CD4-positive, alpha-beta T cell treated with Interleukin-4 for 4 hours (primary cell): ENCODE measurements around the gene KIAA1210.

Experiments
- DNase-seq: peaks from one replicate; pipeline ENCODE4 v3.0.0-alpha.2; 2020

The KIAA1210 gene

DNA sequence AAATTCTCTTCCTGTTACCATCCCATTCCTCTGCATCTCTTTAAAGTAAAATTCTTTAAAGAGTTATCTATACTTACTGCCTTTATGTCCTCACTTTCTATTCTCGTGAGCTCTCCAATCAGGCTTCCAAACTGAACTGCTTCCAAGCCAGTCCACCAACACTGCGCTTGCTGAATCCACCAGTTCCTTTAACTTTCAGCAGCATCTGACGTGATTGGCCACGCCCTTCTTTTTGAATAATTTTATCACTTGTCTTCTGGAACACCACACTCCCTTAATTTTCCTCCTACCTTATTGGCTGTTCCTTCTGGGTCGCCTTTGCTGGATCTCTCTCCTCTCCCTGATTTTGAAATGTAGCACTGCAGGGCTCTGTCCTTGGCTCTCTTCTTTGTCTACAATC, at the start of gene KIAA1210:
Gene KIAA1210, minus strand, starts transcription at position 163 of the 400 bp plus-strand sequence. CDS start 4,170 bp downstream, outside the sequence.
- no peak for DNase-seq

DNA sequence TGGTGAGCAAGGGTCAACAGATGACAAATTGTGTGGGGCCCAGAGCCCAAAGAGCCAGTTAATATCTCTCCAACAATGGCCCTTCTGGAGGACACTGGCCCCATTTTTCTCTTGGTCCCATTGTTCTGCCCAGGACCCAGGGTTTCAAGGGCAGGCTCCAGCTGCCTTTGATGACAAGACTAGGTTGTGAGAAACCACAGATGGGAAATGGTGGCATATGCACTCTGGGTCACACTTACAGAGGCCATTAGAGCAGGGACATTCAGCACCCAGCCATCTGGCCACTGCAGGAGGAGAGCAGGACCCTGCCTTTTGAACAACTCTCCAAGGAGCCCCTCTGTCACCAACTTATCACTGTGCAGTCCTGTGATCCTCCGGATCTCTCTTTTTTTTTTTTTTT, 49.7 kb upstream of the KIAA1210 start:
- no peak for DNase-seq

DNA sequence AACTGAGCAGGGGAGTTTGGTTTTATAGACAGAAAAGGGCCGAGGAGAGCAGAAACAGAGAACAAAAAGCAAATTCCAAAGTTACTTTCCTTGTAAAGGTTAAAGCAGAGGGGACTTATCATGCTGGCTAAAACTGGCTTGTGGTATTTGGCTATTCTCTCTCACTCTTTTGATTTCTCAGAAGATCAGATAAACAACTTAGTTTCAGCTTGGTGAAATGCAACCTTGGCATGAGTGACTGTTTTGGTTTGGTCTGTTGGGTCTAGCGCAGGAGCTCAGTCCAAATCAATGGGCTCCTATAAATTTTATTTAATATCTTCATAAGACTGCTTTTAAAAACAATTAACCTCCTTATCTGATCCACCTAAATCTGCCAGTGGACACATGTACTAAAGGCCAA, 47.3 kb upstream of the KIAA1210 start:
- DNase-seq = no peak

DNA sequence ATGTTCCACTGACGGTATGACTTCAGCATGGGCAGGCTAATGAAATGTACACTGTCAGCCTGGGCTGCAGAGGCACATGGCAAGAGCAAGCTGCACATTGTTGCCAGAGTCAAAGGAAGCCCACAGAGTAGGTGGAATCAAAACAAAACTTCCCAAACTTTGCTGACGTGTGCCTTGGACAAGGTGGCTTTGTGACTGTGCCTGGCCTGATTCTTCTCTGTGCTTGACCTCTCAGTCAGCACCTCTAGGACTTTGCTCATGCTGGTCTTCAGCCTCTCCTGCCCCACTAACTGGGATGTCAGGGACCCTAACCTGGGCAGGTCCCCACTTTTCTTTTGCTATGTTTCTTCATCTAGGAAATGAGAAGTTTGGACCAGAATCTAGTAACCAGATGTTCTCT, 40.5 kb upstream of the KIAA1210 start:
- no peak for DNase-seq

DNA sequence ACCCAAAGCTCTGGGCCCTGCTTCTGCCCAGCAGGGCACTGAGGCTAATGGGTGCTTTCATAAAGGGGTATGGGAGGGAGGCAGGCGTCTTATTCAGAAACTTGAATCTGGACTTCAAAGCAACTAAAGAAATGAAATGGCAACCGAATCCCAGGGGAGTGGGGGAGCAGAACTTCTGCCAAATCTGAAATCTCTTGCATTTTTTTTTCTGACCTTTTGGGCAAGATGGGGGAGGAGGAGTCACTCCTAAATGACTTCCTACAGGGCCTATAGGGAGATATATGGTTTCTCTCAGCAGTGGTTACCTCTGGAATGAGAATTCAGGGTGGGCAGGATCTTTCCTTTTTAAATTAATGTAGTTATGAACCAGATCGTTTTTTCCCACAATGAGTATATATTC, 30.6 kb upstream of the KIAA1210 start:
- DNase-seq = no peak

DNA sequence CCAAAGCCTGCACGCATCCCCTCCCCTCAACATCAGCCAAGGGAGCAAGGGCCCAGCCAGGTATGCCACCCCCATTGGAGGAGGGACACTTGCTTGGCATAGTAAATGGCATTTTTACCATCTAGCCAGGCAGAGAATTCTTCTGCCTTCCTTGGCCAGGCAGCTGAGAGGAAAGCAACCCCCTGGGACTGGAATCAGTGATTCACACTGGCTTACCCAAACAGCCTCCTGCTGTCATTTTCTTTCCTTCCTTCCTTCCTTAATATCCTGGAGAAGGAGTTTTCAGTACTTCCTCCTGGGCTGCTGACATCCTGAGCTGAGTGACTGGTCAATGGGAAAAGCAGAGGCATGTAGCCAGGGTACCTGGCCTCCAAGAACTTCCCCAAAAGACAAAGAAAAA, 28.6 kb upstream of the KIAA1210 start:
- no peak for DNase-seq

DNA sequence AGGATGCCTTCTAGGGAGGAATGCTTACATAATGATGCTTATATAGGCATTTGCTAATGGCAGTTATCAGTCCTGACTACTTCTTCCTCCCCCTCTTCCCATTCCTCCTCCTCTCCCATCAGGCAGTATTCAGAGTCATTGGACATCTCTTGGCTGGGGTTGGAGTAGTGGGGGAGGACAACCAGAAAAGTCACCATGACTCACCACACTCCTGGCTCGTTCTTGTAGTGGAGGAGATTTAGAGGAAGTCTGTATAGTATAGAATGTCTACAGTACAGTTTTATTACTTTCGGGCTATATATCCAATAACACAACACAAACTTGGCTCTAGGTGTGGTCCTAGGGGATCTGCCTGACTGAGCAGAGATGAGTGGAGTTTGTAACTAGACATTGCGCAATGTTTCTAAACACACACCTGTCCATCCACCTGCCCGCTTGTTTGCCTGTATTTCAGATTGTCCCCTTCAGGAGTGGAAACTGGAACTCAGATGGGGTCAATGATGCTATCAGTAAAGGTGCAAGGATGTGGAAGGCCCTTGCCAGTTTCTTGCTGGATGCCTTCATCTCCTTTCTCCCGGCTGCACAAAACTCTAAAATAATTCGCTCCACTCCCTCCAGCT, 27.9 kb upstream of the KIAA1210 start:
- DNase-seq = no peak

DNA sequence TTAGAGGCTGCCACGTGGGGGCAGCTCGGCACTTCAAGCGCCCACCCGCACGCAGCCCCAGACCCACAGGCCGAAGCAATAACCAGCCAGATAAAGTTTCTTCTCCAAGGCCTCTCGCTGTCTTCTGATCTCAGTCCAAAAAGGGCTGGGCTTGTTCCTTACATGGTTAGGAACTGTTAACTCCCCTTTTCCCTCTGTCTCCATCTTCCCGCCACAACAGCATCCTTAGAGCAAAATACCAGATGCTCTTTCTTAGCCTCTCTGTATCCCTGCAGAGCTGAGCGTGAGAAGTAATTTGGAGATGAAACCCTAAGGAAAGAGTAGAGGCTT, 23.4 kb upstream of the KIAA1210 start:
- DNase-seq = no peak

DNA sequence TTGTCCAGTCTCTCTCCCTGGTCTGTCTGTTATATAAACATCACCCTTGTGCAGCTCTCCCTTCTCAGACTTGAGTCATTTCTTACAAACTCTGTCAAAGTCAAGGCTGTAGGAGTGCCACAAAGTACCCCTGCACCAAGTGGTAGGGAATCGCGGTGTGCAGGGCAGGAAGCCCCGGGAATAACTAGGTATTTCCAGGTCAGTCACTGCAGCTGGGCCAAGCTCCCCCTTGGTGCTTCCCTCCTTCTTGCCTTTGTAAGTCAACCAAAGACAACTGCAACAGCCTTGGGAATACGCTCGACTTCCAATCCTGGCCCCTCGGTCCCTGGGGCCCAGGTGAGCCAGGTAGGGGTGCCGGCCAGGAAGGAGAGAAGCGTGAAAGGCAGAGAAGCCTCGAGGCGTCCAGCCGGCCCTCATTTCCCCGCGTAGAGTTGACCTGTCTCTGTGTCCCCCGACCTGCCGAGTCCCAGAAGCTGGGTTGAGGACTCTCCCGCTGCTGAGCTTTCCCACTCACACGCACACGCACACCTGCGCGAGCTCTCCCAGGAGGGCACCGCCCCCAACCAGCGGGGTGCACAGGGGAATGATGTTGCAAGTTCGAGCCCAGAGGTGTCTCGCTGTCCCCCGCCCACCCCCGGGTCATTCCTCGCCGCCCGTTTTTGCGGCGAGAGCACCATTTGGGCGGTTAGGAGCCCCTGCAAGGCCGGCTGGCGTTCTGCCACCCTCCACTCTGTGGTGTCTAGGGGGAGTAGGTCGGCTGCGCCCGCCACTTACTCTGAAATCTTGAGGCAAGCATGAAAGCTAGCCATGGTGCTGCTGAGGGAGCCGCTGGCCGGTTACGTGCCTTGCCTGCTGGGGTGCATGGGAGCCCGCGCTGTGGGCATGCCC, 22.8 kb upstream of the KIAA1210 start:
- DNase-seq = no peak

DNA sequence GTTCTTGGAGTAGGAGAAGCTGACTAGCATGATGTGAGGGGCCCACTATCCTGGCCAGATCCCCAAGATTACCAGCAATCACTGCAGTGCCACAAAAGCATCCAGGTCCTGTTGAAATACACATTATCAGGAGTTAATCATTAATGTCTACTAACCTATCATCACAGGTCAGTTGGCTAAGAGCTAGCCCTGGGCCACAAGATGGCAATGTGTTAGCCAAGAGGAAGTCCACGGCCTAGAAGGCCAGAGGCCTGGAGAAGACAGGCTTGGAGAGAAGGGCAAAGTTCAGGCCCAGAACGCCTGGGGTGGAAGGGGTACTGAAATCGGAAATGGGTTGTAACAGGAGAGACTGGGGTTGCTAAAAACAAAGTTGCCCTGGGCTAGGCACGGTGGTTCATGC, 19.9 kb upstream of the KIAA1210 start:
- DNase-seq = no peak

DNA sequence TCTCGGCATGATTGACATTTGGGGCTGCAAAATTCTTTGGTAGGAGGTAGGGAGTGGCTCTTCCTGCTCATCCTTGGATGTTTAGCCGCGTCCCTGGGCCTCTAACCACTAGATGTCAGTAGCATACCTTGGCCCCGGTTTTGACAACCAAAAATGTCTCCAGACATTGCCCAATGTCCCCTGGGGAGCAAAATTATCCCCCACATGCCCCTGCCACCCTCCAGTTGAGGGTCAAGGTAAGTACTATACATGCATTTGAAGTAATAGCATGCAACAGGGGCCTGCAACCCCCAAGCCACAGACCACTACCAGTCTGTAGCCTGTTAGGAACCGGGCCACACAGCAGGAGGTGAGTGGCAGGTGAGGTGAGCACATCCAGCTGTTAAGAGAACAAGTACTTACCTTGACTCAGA, 17.6 kb upstream of the KIAA1210 start:
- DNase-seq = no peak

DNA sequence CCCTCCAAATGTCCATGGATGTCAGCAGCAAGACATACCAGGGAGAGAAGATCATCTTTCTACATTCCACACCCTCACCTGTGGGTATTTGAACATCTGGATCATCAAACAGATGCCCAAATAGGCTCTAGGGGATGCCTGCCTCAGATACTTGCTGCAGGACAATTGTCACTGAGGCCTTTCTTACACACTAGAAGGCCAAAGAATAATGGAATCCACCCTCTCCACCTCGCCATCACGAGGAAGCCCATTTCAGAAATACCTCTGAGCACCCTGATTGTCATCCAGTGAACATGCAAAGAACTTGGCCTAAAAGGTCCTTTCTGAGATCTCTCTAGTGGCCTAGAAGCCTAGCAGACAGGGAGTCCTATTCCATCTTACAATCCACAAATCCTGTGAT, 6.9 kb upstream of the KIAA1210 start:
- DNase-seq = no peak

DNA sequence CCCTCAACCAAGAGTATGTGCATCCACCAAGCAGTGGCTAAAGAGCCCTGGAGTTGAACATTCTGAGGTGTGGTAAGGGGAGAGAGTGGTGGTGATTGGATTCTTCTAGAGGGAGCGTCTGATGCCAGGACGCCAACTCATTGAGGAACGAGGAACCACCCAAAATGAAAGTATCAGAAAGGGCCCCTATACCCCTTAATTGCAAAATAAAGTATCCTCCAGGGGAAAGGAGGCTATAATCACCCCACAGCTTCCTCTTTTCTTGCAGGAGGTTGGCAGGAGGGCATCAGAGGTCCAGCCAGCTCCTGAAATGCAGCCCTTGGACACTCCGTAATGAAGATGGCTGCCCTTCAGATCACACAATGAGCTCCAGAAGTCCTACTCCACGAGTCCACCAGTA, 5.3 kb upstream of the KIAA1210 start:
- no peak for DNase-seq

DNA sequence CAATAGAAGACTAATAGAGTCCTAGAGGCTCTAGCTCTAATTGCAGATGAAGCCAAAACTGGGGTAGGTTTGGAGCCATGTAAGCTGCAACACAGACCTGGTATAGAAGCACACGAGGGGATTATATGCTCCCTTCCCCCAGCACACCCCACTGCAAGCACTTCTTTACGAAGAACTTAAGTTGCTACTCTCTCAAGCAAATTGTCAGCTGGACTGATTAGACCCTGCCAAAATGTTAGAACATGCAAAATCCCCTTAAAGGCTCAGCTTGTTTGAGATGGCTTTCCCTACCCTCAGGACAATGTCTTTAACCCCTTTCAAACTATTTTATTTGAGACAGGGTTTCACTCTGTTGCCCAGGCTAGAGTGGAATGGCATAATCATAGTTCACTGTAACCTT, 4.7 kb upstream of the KIAA1210 start:
- no peak for DNase-seq

DNA sequence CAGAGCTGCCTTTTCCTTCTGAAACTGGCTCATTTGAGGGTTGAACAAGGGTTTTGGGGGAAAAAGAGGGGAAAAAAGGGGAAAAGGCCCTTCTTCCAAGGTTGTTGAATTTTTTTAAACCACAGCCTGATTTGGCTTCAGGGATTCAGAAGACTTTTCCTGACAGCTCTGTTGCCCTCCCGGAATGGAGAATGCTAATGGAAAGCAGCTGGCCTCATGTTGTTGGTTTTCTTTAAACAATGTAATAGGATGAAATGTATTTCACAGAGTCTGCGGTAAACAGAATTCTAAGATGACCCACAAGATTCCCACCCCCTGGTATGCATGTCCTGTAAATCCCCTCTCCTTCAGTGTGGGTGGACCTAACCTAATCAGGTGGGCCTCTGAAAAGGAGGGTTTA, 3.3 kb upstream of the KIAA1210 start:
- DNase-seq = no peak

DNA sequence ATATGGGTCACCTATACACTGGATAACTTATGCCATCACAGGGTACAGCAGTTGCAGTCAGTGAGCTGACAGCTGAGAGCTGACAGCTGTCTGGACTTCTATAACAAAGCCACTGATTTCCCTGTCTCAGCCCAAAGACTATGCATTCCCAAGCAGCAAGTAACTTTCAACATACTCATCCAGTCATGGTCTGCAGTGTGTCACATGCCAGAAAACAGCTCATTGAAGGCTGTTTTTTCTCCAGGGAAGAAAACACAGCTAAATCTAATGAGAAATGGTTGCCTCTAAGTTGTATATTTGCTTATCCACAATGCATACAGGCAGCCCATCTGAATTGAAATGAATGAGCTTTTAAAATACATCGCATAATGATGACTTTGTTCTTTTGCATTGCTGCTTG, 6.3 kb downstream of the KIAA1210 start:
- no peak for DNase-seq

DNA sequence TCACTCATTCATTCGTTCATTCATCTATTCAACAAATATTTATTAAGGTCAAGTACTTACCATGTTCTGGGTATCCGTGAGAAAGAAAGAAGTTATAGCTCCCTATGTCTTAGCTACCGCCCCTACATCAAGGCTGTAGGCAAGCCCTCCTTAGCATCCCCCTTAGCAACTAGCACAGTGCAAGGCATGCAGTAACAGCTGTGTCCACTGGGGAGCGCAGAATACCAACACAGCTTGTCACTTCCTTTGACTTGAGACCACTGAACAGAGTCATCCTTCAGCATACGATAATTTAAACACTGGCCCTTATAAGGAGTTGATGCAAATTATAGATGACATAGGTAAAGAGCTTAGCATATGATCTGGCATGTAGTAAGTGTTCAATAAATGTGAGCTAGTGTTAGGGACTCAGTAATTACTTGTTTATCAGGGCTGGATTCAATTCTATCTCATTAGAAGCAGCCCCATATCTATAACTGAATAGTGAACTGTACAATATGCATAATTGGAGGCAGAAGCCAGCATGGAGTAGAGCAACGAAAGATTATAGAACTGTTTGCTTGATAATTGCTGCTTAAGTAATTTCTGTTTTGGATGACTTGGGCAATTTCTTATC, 8.7 kb downstream of the KIAA1210 start:
- peak; percentile 36 for DNase-seq

DNA sequence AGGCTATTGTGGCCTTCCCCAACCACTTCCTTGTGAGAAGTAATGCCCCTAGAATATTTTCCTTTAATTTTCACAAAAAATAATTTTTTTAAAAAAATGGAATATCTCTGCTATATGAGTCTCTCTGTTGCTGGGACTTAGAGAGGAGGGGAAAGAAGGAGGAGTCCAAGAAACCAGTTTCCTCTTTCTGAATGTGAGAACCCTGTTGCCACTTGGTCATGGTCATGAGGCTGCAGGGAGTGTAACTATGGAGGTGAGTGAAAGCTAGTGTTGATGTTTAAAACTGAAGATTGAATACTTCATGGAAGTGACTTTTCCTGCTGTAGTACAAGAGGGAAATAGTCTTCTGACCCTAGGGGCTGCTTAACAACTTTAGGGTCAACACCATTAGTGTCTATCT, 20.4 kb downstream of the KIAA1210 start:
- DNase-seq = no peak

DNA sequence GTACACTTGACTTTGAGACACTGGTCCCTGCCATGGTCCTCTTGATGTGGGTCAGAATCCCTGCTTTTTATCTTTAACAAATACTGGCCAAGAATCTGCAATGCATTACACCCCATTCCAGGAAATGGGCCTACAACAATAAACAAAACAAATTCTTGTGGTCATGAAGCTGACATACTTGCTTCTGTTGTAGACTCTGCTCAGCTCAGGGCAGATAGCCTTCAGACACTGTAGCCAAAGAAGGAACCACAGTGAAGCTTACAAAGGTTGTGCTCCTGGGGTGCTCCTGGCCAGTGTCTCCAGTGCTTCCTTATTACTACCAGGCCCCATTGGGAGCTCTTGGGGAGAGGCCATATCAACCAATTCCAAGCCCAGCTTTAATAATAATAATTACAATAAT, 21.8 kb downstream of the KIAA1210 start:
- no peak for DNase-seq

DNA sequence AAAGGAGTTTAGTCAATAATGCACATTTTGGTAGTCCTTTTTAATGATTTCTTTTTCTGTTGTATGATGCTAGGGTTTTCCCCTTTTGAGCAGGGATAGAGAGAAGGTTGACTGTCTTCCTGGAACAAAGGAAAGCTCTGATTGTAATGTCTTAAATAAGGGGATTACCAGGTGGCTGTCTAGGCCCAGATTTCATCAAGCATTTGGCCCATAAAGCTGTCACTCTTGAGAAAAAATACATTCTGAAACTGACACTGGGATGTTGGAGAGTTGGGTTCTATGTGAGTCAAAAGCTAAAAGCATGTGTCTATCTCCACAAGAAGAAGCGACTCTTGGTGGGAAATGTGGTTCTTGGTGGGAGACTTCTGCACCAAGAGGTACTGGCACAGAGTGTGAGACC, 26.4 kb downstream of the KIAA1210 start:
- DNase-seq = no peak

DNA sequence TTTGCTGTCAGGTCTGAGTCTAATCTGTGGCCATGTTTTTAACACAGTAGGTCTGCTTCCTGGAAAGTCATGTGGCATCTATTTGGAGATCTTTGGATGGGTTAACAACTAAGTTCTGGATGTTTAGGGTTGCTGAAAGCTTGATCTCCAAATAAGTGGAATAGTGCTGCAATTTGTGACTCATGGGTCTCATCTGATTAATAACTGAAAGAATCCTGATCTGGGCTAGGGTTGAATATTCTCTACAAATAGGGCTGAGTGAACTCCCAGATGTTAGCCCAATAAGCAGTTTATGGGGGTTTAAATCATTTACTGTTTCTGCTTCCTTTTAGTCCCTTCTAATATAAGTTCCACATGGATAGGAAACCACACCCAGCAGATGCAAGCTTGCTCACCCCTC, 31.7 kb downstream of the KIAA1210 start:
- no peak for DNase-seq

DNA sequence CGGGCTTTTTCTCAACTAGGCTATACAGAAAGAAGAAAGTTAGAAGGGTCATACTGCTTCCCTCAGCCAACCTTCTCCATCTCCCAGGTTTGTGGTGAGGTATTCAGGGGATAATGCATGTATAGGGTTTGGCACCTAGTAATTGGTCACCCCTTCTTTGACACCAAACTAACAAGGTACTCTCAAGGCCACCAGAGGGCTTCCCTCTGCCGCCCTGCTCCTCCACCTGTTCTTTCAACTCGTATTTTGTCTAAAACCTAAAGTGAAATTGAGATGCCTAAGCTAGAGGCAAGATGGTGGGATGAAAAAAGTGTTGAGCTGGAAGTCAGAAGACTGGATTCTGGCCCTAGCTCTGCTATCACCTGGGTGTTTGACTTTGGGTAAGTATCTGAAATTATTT, 32.8 kb downstream of the KIAA1210 start:
- DNase-seq = no peak

DNA sequence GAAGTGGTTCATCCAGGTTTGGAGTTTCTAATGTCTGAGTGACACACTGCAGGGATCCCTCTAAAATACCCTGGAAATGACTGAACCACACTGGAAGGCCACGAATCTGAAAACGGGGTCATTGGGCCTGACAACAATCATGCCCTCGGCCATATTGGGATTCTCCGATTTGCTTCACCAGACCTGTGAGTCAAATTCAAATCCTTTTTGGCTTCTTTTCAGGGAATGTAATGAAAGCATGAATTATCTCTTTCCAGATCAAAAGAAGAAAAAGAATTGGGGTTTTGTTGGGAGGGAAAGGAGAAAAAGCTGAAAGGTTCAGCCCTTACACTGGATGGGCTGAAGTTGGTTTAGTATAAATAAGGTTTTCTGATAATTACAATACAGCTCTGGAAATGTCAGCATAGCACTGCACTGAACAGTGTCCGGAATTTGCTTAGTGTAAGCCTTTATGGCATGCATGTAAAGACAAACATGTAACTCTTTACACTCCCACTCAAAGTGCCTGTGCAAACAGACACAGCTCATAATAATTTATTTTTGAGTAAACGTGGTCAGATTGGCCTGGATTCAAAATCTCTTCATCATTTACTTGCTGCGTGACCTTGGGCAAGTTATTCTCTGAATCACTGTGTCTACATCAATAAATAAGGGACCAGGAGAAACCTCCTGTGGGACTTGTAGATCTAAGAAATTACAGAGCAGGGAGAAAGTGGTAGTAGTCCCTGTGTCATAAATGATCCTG, 33.4 kb downstream of the KIAA1210 start:
- no peak for DNase-seq

DNA sequence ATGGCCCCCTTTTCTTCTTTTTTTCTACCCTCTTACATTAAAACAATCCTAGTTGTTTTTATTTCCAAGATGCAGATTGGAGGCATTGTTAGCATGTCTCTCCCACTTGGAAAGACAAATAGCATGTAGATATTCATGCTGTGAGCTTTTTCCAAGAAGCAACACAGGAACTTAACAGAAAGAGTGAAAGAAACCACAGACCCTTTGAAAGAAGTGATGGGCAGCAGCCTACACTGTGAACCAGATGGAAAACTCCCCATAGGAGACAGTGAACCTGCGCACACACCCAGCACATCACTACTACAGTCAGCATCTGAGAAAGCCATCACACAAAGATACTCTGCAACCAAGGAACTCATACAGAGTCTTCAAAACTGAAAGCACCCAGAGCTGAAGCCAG, 37.0 kb downstream of the KIAA1210 start:
- DNase-seq = no peak
